GM21447 (cell line): ENCODE measurements around the gene FRAT2.
"Not testable (repeated sequence)": the region's sequence is repeated elsewhere in the genome, so short reads cannot be mapped to it uniquely, and the experiment has no call there.

Experiments used
- ATAC-seq: cut with Tn5 transposase; IDR thresholded peaks from one replicate; pipeline ENCODE4 v1.9.1; 2021; ENCODE audit not compliant: unreplicated experiment

Gene FRAT2

DNA sequence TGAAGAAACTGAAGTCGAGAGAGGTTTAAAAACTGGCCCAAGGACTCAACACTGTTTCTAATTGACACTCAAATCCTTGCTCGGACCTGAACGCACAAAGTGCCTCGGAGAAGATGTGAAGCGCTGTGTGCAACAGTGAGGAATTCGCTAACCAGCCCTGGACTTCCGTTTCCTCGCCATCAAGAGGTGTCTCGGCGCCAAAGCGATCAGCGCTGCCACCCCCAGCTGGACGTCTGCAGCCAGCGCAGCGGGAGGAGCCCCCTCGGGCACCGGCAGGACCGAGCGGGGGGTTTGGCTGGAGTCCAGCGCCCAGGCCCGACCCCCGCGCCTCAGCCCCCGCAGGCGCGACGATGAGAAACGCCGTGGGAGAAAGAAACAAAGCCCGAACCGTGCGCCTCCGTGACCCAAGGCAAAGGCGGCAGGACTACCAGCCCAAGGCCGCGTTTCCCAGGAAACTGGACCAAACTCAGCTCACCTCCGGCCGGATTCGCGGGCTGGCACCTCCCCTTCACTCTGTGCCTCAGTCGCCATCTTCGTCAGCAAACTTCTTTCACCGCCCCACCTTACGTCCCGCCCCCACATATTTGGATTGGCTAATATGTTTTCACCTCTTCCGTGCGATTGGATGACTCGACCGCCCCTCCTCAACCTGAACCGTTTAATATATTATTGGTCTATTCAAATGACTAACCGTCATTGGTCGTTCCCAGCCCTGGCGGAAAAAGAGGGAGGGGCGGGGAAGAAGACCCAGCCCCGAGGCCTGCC lies 42.2 kb downstream of the FRAT2 start, which contains the start of gene ARHGAP19:
Gene ARHGAP19 (minus strand): TSS at position 541 of the 765 bp plus-strand sequence. CDS start 10 bp downstream, at position 531.
- peak; percentile 95 for ATAC-seq

DNA sequence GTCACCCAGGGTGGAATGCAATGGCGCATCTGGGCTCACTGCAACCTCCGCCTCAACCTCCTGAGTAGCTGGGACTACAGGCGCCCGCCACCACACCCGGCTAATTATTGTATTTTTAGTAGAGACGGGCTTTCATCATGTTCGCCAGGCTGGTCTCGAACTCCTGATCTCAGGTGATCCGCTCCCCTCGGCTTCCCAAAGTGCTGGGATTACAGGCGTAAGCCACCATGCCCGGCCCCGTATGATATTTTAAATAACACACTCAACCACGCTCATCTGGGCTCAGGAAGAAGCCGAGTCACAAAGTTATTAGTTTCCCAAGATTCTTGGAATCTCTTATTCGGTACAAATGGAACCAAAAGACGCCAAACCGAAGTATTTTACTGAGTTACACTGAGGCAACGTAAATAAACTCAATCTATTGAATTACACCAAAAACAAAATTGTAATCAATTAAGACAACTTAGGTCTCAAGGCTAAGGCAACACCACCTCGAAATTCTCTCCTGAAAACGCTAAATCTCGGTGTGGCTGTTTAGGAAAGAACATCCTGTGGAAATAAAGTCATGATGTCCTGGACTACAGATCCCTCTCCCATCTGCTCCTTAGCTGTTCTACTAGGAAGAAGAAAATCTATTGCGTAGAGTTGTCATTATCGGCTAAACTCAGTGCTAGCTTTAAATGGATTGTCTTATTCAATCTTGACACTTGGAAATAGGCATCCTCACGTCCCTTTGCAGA lies 43.0 kb downstream of the FRAT2 start:
- ATAC-seq: no peak

DNA sequence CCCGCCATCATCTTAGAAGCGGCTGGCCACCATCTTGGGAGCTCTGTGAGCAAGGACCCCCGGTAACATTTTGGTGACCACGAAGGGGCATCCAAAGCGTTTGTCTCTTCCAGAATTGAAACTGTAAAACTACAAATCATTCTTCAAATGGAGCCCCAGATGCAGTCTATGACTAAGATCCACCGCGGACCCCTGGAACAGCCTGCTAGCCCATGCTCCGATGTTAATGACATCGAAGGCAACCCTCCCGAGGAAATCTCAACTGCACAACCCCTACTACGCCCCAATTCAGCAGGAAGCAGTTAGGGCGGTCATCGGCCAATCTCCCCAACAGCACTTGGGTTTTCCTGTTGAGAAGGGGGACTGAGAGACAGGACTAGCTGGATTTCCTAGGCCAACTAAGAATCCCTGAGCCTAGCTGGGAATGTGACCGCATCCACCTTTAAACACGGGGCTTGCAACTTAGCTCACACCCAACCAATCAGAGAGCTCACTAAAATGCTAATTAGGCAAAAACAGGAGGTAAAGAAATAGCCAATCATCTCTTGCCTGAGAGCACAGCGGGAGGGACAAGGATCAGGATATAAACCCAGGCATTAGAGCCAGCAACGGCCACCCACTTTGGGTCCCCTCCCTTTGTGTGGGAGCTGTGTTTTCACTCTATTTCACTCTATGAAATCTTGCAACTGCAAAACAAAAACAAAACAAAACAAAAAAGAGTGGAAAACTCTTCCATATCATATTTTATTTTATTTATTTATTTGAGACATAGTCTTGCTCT lies 43.8 kb downstream of the FRAT2 start:
- not testable (repeated sequence) for ATAC-seq

DNA sequence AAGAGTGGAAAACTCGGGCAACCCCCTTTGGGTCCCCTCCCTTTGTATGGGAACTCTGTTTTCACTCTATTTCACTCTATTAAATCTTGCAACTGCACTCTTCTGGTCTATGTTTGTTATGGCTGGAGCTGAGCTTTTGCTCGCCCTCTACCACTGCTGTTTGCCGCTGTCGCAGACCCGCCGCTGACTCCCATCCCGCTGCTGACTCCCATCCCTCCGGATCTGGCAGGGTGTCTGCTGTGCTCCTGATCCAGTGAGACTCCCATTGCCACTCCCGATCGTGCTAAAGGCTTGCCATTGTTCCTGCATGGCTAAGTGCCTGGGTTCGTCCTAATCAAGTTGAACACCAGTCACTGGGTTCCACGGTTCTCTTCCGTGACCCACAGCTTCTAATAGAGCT lies 44.5 kb downstream of the FRAT2 start:
- ATAC-seq: not testable (repeated sequence)
